HUDEP-2 (cell line): ENCODE measurements around the gene NFKB2.
A peak's percentile ranks its signal among the peaks of the same experiment; 100 is the strongest.

ENCODE experiments used
- DNase-seq, 76 experiments: peaks; one replicate each; lab custom pipeline; 2025; ENCODE audit not compliant: unreplicated experiment in 76 of 76; lab: John Stamatoyannopoulos, UW

Gene NFKB2

DNA sequence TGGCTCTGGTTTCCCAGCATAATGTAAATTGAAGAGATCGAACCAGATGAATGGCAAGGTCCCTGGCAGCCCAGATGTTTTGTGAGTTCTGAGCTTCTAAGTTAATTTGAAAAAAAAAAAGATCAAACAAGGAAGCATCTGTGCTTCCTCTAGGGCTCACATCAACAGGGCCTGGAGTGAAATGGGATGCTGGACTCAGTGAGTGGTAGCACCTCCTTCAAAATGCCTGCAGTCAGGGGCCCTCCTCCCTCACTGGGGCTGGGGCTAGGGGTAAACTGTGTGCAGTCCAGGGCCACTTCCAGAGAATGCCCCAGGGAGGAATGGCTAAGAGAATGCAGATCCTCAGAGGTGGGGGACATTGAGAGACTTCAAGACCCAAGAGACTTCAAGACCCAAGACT is 42.9 kb downstream of the NFKB2 start:
- DNase-seq, result no peak

DNA sequence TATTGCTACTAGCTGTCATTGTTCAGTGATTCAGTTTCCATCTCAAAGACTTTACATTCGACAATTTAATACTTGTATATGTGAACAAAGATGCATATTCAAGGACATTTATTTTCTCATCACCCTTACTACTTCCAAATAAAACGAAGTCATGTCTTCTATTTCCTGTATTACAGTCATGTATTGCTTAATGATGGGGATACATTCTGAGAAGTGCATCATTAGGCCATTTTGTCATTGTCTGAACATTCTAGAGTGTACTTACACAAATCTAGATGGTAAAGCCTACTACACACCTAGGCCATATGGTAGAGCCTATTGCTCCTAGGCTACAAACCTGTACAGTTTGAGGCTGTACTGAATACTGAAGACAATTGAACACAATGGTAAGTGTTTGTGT is 49.3 kb downstream of the NFKB2 start:
- no peak for DNase-seq

DNA sequence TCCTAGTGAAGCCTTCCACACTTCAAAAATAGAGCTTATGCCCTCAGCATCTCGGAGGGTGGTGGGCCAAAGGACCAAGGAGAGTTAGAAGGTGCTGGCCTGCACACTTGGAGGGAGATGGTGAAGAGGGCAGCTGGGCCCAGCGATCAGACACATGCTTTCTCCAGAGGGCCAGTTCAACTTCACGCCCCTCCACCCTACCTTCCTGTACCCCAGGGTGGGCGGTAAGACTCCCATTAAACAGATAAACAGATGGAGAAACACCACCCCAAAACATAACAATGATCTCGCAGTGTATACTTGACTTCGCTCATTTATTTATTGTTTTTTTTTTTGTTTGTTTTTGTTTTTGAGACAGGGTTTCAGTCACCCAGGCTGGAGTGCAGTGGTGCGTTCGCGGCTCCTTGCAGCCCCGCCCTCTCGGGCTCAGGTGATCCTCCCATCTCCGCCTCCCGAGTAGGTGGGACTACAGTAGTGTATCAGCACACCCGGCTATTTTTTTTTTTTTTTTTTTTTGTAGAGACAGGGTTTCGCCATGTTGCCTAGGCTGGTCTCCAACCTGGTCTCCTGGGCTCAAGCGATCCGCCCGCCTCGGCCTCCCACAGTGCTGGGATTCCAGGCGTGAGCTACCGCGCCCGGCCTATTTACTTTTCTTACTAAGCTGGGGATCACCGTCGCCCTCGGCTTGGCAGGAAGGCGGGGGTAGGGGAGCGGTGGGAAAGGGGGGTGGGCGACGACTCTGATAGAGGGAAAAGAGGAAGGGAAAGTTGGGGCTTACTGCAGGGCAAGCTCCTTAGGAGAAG is 54.0 kb downstream of the NFKB2 start:
- peak in 75 of 76 experiments; percentile 22 to 90 (median 79) for DNase-seq

DNA sequence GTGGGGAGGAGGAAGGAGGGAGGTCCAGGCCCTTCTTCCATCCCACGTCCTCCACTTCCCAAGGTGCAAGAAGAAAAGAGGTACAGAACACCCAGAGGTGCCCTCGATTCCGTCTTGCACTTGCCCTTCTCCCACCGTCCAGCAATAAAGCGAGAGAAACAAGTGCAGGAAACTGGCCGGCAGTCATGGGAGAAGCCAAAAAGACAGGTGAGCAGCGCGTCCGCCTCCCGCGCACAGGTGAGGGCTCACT is 54.5 kb downstream of the NFKB2 start:
- peak in 2 of 76 experiments; percentile 52 to 70 for DNase-seq

DNA sequence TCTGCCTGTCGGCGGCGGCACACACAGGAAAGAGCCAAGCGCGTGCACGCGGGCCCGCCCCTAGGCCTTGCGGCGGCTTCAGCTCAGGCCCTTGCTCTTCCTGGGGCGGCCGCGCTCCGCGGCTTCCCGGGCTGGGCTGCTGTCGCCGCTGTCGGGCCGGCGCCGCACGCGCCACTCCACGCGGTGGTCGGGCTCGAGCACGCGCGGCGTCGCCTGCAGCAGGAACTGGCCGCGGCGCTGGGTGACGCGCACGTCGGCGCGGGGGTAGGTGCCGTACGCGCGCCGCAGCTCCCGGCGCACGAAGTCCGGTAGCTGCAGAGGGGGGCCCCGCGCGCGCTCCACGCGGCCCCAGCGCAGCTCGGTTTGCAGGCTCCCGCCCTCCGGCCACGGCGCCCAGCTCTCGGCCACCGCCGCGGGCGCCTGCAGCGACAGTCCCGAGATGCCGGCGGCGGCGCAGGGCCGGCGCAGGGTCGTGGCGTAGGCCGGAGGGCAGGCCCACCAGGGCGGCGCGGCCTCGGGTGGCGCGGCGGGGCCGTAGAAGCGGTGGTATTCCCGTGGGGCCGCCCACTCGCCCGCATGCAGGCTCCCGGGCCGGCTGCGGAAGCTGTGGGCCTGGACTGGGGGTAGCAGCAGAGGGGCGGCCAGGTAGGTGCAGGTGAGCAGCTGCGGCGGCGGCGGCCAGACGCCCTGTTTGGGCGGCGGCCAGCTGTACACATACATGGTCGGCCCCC is 55.0 kb downstream of the NFKB2 start:
- peak in 65 of 76 experiments; percentile 13 to 77 (median 60) for DNase-seq

DNA sequence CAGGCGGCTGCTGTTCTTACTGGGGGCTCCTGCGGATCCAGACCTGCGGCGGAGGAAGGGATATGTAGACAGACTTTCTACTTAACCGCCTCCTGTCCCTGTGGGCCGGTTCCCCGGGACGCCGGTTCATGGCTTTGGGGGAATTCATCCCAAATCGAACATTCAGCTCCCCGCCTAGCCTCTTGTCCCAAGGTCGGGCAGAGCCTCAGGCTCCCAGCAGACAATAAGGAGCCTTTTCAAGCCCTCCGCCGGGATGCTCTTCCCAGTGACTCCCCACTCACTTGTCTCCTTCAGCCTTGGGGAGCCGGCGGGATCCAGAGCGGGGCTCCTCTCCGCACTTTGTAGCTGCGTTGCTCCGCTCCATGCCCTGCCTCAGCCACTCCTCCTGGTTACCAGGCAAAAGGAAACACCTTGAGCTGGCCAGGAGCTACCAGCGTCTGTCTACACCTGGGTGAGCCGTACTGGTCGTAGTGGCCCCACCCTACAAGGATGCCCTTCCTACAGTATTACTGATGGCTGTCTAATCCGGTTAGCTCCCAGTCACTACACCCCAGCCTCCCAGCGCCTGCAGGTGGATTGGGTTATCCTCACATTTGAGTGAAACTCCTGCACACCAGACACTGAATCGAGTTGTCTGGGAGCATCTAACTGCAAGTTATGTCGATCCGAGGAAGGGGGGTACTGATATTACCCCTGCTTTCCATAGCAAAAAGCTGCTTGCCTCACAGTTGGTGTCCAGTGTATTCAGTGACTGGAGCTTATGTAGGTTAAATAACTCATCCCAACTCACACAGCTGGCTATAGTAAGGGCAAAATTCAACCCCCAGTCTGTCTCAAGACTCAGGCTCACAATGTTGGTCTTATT is 55.8 kb downstream of the NFKB2 start, which contains the start of gene C10orf95:
C10orf95 (minus strand) TSS at position 439 of the 865 bp plus-strand sequence. CDS start 450 bp downstream, outside the sequence.
- DNase-seq, result no peak
